KMS-11 (cell line): Measurements from ENCODE around the gene ATXN2.

Experiments
- H2AFZ ChIP-seq: fragments of 200-600 bp; sonication (generic); 2 replicates; pipeline ENCODE4 v1.6.1; 2016; ENCODE audit warnings: antibody characterized with exemption, mixed run types, low read depth
- H3K27ac ChIP-seq: fragments of 200-600 bp; sonication (generic); 2 replicates; pipeline ENCODE4 v1.6.1; 2016; ENCODE audit warnings: mild to moderate bottlenecking, mixed run types
- H3K27me3 ChIP-seq: fragments of 200-600 bp; sonication (generic); 2 replicates; pipeline ENCODE4 v1.6.1; 2017; ENCODE audit warnings: mild to moderate bottlenecking, low read depth, mixed run types, moderate library complexity; ENCODE audit not compliant: insufficient read depth
- H3K36me3 ChIP-seq: fragments of 200-600 bp; sonication (generic); 2 replicates; pipeline ENCODE4 v1.6.1; 2017; ENCODE audit warnings: mild to moderate bottlenecking, mixed run types; ENCODE audit not compliant: insufficient read depth
- H3K4me1 ChIP-seq: fragments of 200-600 bp; sonication (generic); 2 replicates; pipeline ENCODE4 v1.6.1; 2016; ENCODE audit warnings: mild to moderate bottlenecking, low read depth, mixed run types; ENCODE audit not compliant: poor library complexity, severe bottlenecking
- H3K4me2 ChIP-seq: fragments of 200-600 bp; sonication (generic); 2 replicates; pipeline ENCODE4 v1.7.0; 2016; ENCODE audit warnings: mild to moderate bottlenecking, mixed run types
- H3K4me3 ChIP-seq: fragments of 200-600 bp; sonication (generic); IDR thresholded peaks from 2 replicates; pipeline ENCODE4 v1.6.1; 2017; ENCODE audit warnings: low read depth, low read length, mixed read lengths; ENCODE audit not compliant: insufficient read depth
- H3K79me2 ChIP-seq: fragments of 200-600 bp; sonication (generic); 2 replicates; pipeline ENCODE4 v1.6.1; 2016; ENCODE audit warnings: low read depth, mixed run types; ENCODE audit not compliant: insufficient read depth
- H3K9ac ChIP-seq: fragments of 200-600 bp; sonication (generic); 2 replicates; pipeline ENCODE4 v1.6.1; 2016; ENCODE audit warnings: mild to moderate bottlenecking, mixed run types
- H4K20me1 ChIP-seq: fragments of 200-600 bp; sonication (generic); 2 replicates; pipeline ENCODE4 v1.6.1; 2016; ENCODE audit warnings: mild to moderate bottlenecking, mixed run types; ENCODE audit not compliant: insufficient read depth
- CTCF ChIP-seq: fragments of 200-600 bp; sonication (generic); conservative IDR thresholded peaks from 2 replicates; pipeline ENCODE4 v1.6.1; 2017; ENCODE audit warnings: low read depth, mild to moderate bottlenecking, antibody characterized with exemption, low read length, moderate library complexity, mixed read lengths

ATXN2 gene

GRCh38 chr12:111642681-111643426, 43.7 kb upstream of the ATXN2 start:
- H3K4me1 ChIP-seq, result peaks cover 25% of the 10 kb centered on the region
- H3K4me3 ChIP-seq, result no peak overlapping the region
- H3K36me3 ChIP-seq, result no peaks in the 10 kb centered on the region
- TF ChIP-seq CTCF, result no peak
- H3K4me2 ChIP-seq, result no peak overlapping the region
- no peak overlapping the region for H3K9ac ChIP-seq
- H4K20me1 ChIP-seq, result no peaks in the 10 kb centered on the region
- H3K27ac ChIP-seq, result no peak overlapping the region
- no peaks in the 10 kb centered on the region for H3K27me3 ChIP-seq
- H3K79me2 ChIP-seq, result no peaks in the 10 kb centered on the region
- H2AFZ ChIP-seq, result no peak overlapping the region

- Histone ChIP-seq H3K36me3 (no peaks in the 10 kb centered on the region), H3K4me1 (peaks cover 3% of the 10 kb centered on the region)
These were observed 41.4 kb upstream of the ATXN2 start for GRCh38 chr12:111640506-111640905.

GRCh38 chr12:111638556-111638955, 39.4 kb upstream of the ATXN2 start:
- Histone ChIP-seq H4K20me1 (no peaks in the 10 kb centered on the region), H3K79me2 (no peaks in the 10 kb centered on the region), H2AFZ (no peak overlapping the region), H3K4me1 (no peaks in the 10 kb centered on the region), H3K36me3 (no peaks in the 10 kb centered on the region), H3K27me3 (no peaks in the 10 kb centered on the region), H3K27ac (no peak overlapping the region), H3K4me2 (no peak overlapping the region), H3K9ac (no peak overlapping the region), H3K4me3 (no peak overlapping the region)
- TF ChIP-seq CTCF, result no peak

More at GRCh38 chr12:111640506-111640905, 41.4 kb upstream of the ATXN2 start:
- Histone ChIP-seq H4K20me1 (no peaks in the 10 kb centered on the region), H3K4me2 (no peak overlapping the region), H3K9ac (no peak overlapping the region), H3K27ac (no peak overlapping the region), H2AFZ (no peak overlapping the region), H3K27me3 (no peaks in the 10 kb centered on the region), H3K79me2 (no peaks in the 10 kb centered on the region), H3K4me3 (no peak overlapping the region)
- TF ChIP-seq CTCF, result no peak

GRCh38 chr12:111636209-111636945, 37.3 kb upstream of the ATXN2 start:
- no peak overlapping the region for H3K9ac ChIP-seq
- no peaks in the 10 kb centered on the region for H3K36me3 ChIP-seq
- H3K4me2 ChIP-seq, result no peak overlapping the region
- no peaks in the 10 kb centered on the region for H3K27me3 ChIP-seq
- no peak overlapping the region for H3K27ac ChIP-seq
- H2AFZ ChIP-seq, result no peak overlapping the region
- no peaks in the 10 kb centered on the region for H4K20me1 ChIP-seq
- no peaks in the 10 kb centered on the region for H3K4me1 ChIP-seq
- TF ChIP-seq CTCF, result no peak
- no peak overlapping the region for H3K4me3 ChIP-seq
- H3K79me2 ChIP-seq, result no peaks in the 10 kb centered on the region
